NCI-H2171 (cell line): ENCODE data around the gene CDKAL1.
"Not testable (repeated sequence)": the region's sequence is repeated elsewhere in the genome, so short reads cannot be mapped to it uniquely, and the experiment has no call there.

Experiments used
- DNase-seq: peaks from one replicate; lab custom pipeline; 2025; lab: John Stamatoyannopoulos, UW

Gene CDKAL1

DNA sequence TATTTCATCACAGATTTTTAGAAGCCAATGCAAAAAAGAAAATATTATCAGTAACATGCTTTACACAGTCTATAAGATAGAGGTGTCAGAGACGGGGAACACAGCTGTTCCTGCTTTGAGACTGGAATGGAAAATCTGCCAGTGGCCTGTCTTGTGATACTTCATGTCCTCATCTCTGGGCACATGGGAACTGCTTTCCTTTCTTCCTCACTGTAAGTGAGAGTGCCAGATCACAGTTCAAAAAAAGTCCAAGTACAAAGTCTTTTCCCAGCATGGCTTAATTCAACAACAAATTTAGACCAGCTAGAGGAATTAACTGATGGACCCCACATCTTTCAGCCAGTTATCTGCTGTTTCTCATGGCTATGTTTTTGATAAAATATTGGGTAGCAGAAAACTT is 490.4 kb downstream of the CDKAL1 start:
- no peak for DNase-seq

DNA sequence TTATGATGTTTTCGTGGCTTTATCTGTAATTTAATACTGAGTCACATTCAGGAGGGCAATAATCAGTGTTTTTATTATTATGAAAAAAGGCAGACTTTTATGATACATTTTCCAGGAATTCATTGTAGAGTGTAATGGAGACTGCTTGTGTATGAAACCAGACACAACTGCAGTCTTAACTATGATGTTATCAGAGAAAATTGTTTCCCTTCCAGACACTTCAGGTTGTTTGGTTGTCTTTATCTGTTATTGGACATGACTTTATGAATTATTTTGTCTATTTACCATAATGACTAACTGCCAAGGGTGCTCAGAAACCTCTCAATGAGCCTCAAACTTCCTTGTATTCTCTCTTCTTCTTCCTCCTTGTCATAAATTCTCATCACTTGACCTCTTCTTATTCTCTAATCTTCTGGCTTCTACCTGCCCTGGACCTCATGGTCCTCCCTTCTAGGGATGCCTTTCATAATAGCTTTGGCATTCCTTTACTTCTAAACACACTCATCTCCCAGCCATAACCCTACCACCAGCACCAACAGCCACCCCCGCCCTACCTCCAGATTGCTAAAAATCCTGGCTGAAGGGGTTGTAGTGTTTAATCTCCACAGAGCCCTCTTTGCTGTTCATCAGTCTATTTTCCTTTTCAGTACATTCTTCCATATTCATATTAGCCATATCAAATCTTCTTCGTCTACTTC is 492.5 kb downstream of the CDKAL1 start:
- DNase-seq = no peak

DNA sequence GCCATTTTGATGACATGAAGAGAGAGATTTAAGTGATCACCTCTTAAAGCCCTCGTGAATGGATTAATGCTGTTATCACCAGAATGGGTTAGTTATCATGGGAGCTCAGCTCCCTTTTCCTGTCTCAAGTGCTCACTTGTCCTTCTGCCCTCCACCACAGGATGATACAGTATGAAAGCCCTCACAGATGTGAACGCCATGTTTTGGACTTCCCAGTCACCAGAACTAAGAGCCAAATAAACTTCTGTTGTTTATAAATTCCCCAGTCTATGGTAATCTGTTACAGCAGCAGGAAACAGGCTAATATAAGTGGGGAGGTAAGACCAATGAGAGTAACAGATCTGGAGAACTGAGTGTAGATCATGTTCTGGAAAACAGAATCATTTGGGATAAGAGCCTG is 493.2 kb downstream of the CDKAL1 start:
- DNase-seq = no peak

DNA sequence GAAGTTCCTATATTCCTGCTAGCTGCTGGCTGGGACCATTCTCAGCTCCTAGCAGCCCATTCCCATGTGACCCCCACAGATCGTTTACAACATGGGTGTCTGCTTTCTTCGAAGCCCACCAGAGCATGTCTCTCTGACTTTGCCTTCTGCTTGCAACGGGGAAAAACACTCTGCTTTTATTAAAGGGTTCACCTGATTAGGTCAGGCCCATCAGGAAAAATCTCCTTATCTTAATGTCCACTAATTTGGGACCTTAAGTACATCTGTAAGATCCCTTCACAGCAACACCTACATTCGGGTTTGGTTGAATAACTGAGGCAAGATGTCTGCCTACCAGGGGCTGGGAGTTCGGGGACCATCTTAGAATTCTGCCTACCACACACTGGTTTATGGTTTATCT is 496.9 kb downstream of the CDKAL1 start:
- no peak for DNase-seq

DNA sequence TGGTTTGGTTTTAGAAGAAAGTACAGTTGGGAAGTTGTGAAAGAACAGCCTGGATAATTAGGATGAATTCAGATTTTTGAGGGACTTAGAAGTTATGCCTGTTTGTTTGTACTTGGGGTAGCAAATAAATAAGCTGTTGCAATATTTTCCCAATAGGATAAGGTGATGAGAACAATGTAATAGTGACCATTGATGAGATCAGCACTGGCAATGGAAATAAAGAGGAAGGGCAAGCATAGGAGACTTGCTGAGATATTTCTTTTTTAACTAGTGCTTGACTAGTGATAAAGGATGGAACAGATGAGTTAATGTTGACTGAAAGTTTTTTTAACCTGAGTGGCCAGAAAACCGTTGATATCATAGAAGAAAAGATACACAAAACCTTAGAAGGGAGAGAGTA is 498.8 kb downstream of the CDKAL1 start:
- DNase-seq = no peak

DNA sequence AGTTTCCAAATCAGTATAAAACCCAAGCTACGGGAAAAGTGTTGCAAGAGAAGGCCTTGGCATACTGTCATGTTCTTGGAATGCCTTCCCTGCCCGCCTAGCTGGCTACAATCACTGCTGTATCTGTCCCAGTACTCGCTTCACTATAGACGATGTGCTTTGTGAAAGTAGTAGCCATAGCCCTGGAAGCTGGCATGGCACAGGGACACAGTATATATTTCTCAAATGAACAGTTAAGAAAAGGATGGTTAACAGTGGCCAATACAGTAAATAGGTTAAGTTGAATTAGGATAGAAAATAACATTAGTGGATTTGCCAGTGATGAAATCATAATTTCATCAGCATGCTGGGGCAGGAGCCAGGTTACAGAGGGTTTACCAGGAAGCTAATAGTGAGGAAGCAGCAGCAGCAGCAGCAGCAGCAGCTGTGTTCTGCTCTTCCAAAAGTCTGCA is 499.3 kb downstream of the CDKAL1 start:
- no peak for DNase-seq

DNA sequence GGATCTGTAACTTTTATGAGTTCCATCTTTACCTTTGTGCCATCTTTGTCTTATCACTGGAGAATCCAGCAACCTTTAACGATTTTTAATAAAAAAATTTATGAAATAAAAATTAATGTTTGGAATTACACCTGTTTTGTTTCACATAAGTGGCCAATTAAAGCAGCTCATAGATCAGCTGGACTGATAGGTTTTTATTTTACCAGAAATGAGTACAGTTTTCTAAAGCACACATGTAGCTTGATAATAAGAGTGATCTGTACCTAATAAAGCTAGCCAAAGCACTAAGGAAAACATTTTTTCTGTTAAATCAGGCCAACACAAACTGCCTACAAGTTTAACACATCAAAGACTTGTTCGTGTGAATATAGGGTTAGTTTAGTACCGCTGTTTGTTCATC is 500.1 kb downstream of the CDKAL1 start:
- no peak for DNase-seq

DNA sequence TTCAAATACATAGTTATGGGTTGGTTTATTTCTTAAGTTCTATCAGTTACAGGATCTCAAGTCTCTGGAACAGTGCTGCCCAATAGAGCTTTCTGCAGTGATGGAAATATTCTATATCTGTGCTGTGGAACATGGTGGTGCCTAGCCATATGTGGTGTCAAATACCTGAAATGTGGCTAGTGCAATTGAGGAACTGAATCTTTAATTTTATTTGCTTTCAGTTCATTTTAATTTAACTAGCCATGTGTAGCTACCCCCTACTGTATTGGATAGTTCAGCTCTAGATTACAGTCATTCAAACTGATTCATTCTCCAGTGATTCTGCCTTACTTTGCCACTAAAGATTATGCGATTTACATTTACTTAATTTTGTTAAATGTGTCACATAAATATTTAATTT is 503.2 kb downstream of the CDKAL1 start:
- DNase-seq = no peak

DNA sequence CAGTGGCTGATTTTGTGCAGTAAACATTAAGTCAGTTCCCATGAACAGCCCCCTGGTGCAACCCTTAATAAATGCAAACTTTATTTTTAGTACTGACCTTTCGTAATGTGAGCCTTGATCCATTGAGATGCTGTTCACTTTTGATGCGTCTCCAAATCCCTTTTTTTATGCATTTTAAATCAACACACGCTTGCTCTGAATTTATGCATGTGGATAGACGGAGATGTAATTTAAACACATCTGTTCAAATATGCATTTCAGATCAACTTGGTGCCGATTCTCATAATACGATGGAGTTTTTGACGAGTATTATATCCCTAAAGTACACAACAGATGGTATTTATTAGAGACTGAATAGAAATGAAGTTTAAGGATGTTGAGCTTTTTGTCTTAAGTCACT is 505.7 kb downstream of the CDKAL1 start:
- no peak for DNase-seq

DNA sequence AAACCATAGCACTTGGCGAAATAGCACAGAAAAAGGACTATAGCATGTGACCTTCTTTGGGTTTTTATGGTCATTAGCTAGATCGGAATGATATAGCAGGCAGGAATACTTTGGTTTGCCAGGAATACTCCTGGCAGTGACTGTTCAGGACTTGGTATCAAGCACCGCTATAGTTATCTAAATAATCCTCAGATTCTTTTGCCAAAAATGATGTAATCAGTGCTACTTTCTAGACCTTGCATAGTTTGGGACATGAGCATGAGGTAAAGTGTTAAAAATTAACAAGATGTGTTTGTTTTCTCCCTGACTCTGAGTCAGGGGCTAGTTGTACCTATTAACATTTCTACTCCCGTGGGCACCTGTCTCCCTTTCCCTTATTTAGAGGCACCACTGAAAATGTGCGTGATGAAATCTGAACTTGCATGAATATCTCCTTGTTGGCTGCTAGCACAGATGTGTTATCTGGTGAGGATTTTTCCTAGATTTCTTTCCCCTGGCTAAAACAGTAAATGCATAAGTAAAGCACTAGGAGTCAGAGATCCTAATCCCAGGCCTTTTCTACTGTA is 511.0 kb downstream of the CDKAL1 start:
- no peak for DNase-seq

DNA sequence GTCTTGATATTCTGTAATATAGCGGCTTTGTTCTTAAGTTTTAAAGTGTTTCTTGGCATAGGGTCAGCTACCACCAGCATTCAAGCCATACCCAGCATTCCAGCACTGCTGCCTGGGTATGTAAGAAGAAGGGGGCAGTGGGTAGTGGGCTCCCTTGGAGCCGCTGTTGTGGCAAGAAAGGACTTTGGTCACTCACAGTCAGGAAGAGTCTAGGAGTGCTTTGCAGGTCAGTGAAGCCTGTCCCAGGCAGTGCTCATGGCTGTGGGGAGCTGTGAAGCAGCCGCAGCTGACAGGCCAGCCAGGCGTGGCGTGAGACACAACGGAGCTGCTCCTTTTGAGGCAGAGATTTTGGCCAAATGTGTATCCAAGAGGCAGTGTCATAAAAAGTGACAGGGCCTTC is 512.0 kb downstream of the CDKAL1 start:
- DNase-seq = no peak

DNA sequence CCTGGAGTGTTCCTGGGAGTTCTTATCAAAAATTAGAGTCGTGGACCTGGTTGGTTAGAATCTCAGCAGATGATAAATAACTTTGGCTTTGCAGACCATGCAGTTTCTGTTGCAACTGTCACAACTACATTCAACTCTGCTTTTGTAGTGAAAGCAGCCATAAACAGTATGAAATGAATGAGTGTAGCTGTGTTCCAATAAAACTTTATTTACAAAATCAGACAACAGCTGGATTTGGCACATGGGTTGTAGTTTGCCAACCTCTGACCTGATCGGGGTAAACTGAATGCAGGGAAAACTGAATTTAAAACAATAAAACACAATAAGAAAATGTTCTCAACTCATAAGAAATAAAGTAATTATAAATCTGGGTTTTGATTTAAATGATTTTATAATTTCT is 513.8 kb downstream of the CDKAL1 start:
- DNase-seq = no peak

DNA sequence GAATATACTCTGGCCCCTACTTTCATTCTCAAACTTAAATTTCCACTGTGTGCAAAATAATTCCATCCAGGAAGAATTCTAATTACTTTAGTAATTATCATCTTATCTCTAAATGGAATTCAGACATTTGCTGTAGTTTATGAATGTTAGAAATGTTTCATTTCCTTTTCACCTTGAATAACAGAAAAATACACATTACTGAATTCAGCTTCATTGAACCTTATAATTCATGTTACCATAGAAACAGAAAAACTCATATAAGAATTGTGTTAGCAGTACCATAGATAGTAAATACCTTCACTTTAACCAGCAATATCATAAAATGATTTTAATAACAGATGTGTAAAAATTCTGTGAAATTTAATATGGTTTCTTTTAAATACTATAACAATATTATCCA is 514.9 kb downstream of the CDKAL1 start:
- DNase-seq = no peak

DNA sequence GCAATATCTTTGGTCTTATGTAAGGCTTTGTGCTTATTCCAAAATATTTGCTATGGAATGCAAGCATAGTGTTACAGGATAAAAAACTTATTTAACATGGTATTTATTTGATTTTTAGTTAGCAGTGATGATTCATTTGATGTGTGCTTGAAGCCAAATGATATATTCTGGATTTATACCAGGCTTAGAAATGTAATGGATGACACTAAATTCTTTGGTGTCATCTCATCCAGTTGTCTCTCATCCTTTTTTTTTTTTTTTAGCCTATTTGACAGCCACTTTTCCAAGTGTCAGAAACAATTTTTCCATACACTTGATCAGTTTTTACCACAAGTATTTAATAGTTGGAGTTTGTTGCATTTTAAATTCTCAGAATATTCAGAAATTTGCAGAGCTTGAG is 515.3 kb downstream of the CDKAL1 start:
- no peak for DNase-seq

DNA sequence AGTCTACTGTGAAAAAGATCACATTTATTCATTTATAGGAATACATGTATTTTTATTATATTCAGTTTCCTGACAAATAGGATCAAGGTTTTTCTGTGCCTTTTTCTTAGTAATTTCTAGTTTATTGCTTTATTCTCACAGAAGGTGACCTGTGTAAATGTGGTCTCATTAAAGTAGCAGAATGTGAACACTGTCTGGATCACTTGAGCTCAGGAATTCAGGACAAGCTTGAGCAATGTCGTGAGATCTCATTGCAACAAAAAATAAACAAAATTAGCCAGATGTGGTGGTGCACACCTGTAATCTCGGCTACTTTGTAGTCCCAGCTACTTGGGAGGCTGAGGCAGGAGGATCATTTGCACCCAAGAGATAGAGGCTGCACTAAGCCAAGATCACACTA is 516.7 kb downstream of the CDKAL1 start:
- no peak for DNase-seq

DNA sequence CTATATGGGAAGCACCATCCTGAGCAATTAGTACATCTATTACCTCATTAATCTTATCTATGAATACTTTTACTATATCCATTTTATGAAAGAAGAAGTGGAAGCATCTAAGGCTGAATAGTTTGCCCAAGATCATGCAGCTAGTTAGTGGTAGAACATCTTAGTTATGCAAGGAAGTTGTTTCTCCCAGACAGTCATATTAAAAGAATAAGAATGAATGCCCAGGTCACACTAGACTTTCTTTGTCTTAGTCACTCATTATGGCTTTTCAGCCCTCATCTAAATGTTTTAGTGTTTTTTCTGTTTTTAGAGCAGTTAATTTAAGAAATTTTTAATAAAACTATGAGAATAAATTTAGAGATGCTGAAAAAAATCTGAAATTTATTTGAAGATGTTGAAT is 517.5 kb downstream of the CDKAL1 start:
- DNase-seq = no peak

DNA sequence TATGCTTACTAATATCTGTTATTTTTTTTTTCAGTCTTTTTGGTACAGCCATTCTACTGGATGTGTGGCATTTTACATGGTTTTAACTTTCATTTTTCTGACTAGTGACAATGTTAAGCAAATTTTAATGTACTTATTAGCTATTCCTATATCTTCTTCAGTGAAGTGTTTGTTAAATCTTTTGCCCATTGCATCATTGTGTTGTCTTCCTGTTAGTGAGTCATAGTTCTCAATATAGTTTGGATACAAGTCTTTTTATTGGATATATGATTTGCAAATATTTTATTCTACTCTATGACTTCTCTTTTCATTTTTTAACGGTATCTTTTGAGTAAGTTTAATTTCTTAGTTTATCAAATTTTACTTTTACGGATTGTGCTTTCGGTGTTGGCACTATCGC is 519.4 kb downstream of the CDKAL1 start:
- DNase-seq = no peak

DNA sequence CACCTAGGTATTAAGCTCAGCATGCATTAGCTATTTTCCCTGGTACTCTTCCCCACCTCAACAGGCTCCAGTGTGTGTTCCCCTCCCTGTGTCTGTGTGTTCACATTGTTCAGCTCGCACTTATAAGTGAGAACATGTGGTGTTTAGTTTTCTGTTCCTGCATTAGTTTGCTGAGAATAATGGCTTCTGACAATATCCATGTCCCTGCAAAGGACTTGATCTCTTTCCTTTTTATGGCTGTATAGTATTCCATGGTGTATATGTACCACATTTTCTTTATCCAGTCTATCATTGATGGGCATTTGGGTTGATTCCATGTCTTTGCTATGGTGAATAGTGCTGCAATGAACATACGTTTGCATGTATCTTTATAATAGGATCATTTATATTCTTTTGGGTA is 521.2 kb downstream of the CDKAL1 start:
- DNase-seq = not testable (repeated sequence)

DNA sequence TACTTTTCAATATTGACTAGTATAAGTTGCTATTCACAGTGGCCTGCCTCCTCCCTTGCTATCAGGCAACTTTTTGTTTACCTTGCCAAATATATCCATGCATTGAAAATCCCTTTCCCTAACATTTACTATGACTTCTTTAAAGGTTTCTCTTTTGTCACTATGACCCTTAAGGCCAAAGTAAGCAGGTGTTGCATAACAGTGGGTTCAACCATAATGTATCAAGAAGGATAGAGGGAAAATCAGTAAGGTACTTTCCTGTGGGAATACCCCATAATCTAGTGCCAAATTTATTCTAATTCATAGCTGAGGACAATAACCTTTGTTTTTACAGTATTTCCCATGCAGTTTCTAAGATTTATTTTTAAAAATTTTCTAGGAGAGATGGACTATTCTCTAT is 527.6 kb downstream of the CDKAL1 start:
- DNase-seq = no peak

DNA sequence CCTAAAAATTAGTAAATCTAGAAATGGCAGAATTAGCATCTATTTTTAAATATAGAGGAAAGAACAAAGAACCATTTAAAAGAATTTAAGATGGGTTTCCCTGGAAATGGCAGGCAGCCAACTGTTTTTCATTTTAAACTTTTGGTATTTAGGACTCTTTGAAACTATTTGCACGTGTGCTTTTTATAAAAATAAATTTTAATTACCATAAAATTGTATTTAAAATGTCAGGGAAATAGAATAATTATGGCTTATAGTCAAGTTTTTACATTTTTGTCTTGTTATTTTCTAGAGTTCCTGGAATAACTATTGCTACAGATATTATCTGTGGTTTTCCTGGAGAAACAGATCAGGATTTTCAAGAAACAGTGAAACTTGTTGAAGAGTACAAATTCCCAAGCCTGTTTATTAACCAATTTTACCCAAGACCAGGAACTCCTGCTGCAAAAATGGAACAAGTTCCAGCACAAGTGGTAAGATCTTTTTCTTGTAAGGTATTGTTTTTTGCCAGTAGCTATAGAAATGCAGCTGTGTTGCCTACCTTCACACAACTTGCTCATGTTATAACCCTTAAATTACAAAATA is 530.6 kb downstream of the CDKAL1 start:
- no peak for DNase-seq

DNA sequence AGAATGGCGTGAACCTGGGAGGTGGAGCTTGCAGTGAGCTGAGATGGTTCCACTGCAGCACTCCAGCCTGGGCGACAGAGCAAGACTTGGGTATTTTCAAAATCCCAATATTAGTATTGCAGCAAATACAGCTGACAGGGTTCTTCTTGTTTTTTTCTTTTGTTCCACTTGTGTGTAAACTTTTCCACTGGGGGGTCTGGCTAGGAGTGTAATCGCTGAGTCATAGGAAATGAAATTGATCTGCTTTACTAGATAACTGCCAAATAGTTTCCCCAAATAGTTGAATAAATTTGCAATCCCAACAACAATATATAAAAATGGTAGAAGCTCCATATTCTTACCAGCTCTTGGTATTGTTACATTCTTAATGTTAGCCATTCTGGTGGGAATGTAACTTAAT is 533.3 kb downstream of the CDKAL1 start:
- DNase-seq = no peak

DNA sequence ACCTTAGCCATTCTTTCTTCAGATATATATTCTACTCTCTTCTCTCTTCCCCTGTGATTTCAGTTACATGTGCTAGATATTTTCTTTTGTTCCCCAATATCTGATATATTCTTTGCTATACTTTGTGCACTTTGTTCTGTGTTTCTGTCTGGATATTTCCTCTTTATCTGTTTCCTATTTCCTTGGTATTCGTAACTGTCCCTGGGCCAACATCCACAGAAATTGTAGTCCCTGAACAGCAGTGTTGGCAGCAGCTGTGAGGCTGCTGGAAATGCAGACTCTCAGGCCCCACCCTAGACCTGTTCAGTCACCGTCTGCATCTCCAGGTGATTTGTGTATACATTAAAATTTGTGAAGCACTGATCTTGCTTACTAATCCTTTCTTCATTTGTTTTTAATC is 536.4 kb downstream of the CDKAL1 start:
- DNase-seq = no peak

DNA sequence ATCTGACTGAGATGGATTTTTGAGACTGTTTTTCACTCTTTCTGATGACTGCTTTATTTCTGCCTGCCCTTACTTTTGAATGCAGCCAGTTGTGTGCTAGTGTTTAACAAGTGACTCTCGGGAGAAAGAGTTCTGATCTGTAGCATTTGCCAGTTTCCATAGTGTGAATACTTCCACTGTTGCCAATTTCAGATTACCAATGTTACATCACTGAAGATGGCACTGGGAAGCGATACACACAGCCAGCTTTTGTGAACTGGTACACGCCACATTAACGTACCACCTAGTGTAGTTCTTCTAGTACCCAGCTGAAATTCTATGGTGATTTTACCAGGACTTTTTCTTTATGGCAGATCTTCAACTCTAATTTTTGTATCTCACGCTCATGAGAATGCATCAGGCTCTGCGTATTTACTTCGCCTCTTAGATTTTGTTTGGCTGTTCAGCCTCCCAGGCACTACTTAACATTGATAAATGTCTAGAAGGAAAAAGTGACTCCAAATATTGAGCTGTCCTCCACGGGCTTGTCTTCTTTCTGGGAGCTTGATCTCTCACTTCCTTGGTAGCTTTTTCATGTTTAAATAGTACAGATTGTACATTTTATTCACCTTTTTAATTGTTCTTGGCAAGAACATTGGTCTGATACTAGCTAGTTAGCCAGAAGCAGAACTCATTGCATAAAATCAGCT is 537.7 kb downstream of the CDKAL1 start:
- DNase-seq = no peak
